Naive thymus-derived CD4-positive, alpha-beta T cell (primary cell): ENCODE results near the gene GMPR. TPM values are rescaled to one million over a fixed set of nuclear protein-coding genes. Genes with fewer than 3 reads are reported as not detected.

Source experiments
- ATAC-seq: fragments of 150-1000 bp; cut with Tn5 transposase; 2 replicates; pipeline ENCODE4 v1.10.0; 2021; ENCODE audit warnings: mild to moderate bottlenecking, moderate library complexity
- CTCF ChIA-PET: fragments of 350-600 bp; sonication (Branson Sonifier 250); formaldehyde crosslinking; loops from one replicate; lab custom pipeline; 2021; ENCODE audit warnings: antibody characterized with exemption; lab: Charles Lee
- POLR2A ChIA-PET: fragments of 350-600 bp; sonication (Branson Sonifier 250); formaldehyde crosslinking; loops from one replicate; lab custom pipeline; 2021; ENCODE audit warnings: antibody characterized with exemption, inconsistent platforms; lab: Charles Lee
- DNase-seq, 9 donors: peaks; one replicate each; pipeline versions ENCODE4 v3.0.0 to v3.0.0-alpha.2; 2020 to 2022; ENCODE audit warnings: mixed read lengths in 1 of 9
- H3K27ac ChIP-seq: one replicate; pipeline ENCODE4 v1.7.0; 2013; ENCODE audit warnings: mild to moderate bottlenecking, low read depth, low read length, moderate library complexity
- H3K27me3 ChIP-seq, 2 donors: one replicate each; pipeline ENCODE4 v1.7.0; 2013; ENCODE audit warnings: low read length in 2 of 2, mild to moderate bottlenecking in 2 of 2, moderate library complexity in 2 of 2; ENCODE audit not compliant: control insufficient read depth in 2 of 2, insufficient read depth in 2 of 2
- H3K36me3 ChIP-seq, 3 experiments: 1 replicate in 2 of 3; 2 replicates in 1 of 3; pipeline ENCODE4 v1.7.0; 2013; ENCODE audit warnings: low read length in 3 of 3, mild to moderate bottlenecking in 3 of 3, moderate library complexity in 1 of 3; ENCODE audit not compliant: insufficient read depth in 3 of 3, control insufficient read depth in 2 of 3
- H3K4me1 ChIP-seq, 2 donors: one replicate each; pipeline ENCODE4 v1.7.0; 2013; ENCODE audit warnings: low read length in 2 of 2, mild to moderate bottlenecking in 2 of 2, moderate library complexity in 1 of 2; ENCODE audit not compliant: control insufficient read depth in 2 of 2, insufficient read depth in 2 of 2
- H3K4me3 ChIP-seq: 2 replicates; pipeline ENCODE4 v1.7.0; 2013; ENCODE audit warnings: mild to moderate bottlenecking, low read length
- H3K9me3 ChIP-seq, 3 experiments: 1 replicate in 2 of 3; 2 replicates in 1 of 3; pipeline ENCODE4 v1.7.0; 2013; ENCODE audit warnings: low read length in 3 of 3; ENCODE audit not compliant: control insufficient read depth in 2 of 3
- H3K27ac Mint-ChIP-seq, 9 donors: one replicate each; pipeline ENCODE4 v1.8.0; 2020 to 2022; ENCODE audit warnings: mixed read lengths in 9 of 9, mild to moderate bottlenecking in 8 of 9, moderate library complexity in 5 of 9, inconsistent platforms in 2 of 9
- H3K27me3 Mint-ChIP-seq, 5 donors: one replicate each; pipeline ENCODE4 v1.8.0; 2021 to 2022; ENCODE audit warnings: mixed read lengths in 5 of 5, mild to moderate bottlenecking in 1 of 5
- H3K36me3 Mint-ChIP-seq, 5 donors: one replicate each; pipeline ENCODE4 v1.8.0; 2020 to 2022; ENCODE audit warnings: mixed read lengths in 5 of 5, mild to moderate bottlenecking in 3 of 5, inconsistent platforms in 1 of 5
- H3K4me1 Mint-ChIP-seq, 7 donors: one replicate each; pipeline ENCODE4 v1.8.0; 2020 to 2022; ENCODE audit warnings: mixed read lengths in 7 of 7, mild to moderate bottlenecking in 3 of 7, inconsistent platforms in 1 of 7
- H3K4me3 Mint-ChIP-seq, 10 donors: one replicate each; pipeline ENCODE4 v1.8.0; 2020 to 2022; ENCODE audit warnings: mild to moderate bottlenecking in 10 of 10, mixed read lengths in 10 of 10, moderate library complexity in 6 of 10, inconsistent platforms in 2 of 10
- H3K9me3 Mint-ChIP-seq, 11 donors: one replicate each; pipeline ENCODE4 v1.8.0; 2020 to 2022; ENCODE audit warnings: mixed read lengths in 11 of 11, mild to moderate bottlenecking in 4 of 11, inconsistent platforms in 1 of 11, moderate library complexity in 1 of 11
- intact Hi-C, 2 donors: fragments of 100-400 bp; cut with micrococcal nuclease; formaldehyde crosslinking; loops; one replicate each; pipeline ENCODE4 v1.15.1; 2023
- polyA plus RNA-seq, 2 donors: library from polyadenylated mRNA; unstranded; fragments of 300-500 nt; fragmentation: Illumina TruSeq; gene quantifications; one replicate each; pipeline ENCODE4 v1.2.3, GENCODE V29; 2021
- total RNA-seq, 6 experiments: library from RNA in 5 of 6; stranded (reverse) in 5 of 6; gene quantifications; 1 replicate in 5 of 6; 2 replicates in 1 of 6; pipeline ENCODE4 v1.2.3 and lab custom pipeline; 2021 to 2026

The GMPR gene
- total and polyA plus RNA-seq, 7 experiments from 2014 or later: 0.60 to 2.1 (median 0.93) TPM; not detected in 2

GRCh38 chr6:16331384-16332174, 93.2 kb downstream of the GMPR start:
- ChIA-PET POLR2A (interaction anchor here (0.6 to 1.4 kb wide), 5 partner anchors 9 to 428 kb away, joined by 3 to 5 read pairs (median 4); no protein-coding TSS in a partner anchor), CTCF (interaction anchor here (0.6 to 4.7 kb wide), 18 partner anchors 9 to 487 kb away, joined by 3 to 35 read pairs (median 3); no protein-coding TSS in a partner anchor)
- intact Hi-C loops: loop anchor here (1.0 to 10.0 kb wide), 15 partner anchors 11 to 1253 kb away; partner anchors contain the start of gene ATXN1 (in 1 of the 2)
- Histone ChIP-seq H3K27me3 (no peaks in the 10 kb centered on the region), H3K9me3 (no peaks in the 10 kb centered on the region), H3K4me3 (peak overlapping the region; percentile 19), H3K27ac (peak overlapping the region; percentile 32), H3K36me3 (peaks cover 0 to 7% (median 0%) of the 10 kb centered on the region in 3 experiments), H3K4me1 (peaks cover 12 to 13% of the 10 kb centered on the region in 2 donors)
- DNase-seq (peak; percentile 31 to 62 (median 55)), ATAC-seq (peak; percentile 79)
- no peak overlapping the region for H3K27ac Mint-ChIP-seq
- H3K4me1 Mint-ChIP-seq: peaks cover 0 to 6% (median 0%) of the 10 kb centered on the region in 7 donors
- no peaks in the 10 kb centered on the region for H3K9me3 Mint-ChIP-seq
- no peak overlapping the region for H3K4me3 Mint-ChIP-seq
- no peaks in the 10 kb centered on the region for H3K27me3 Mint-ChIP-seq
- peaks cover 0 to 12% (median 7%) of the 10 kb centered on the region in 5 donors for H3K36me3 Mint-ChIP-seq

DNA sequence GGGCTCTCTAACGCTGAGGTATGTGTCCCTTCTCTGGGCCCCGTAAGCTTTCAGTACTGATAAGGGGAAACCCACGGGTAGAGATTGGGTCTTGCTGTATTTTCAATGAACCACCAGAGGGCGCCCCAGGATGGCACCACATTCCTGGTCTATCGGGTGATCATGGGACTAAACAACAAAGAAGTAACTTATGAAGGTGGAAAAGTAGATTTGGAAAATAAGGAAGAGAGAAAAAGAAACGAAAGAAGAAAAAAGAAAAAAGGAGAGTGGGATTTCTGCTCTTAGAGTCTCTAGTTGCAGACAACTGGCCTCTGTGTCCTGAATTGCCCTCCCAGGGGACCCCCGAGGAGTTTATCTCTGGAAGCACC, 93.8 kb downstream of the GMPR start:
- ChIA-PET CTCF (interaction anchor here (0.6 to 4.7 kb wide), 20 partner anchors 8 to 487 kb away, joined by 3 to 35 read pairs (median 3); no protein-coding TSS in a partner anchor), POLR2A (interaction anchor here (0.7 to 1.4 kb wide), 4 partner anchors 10 to 427 kb away, joined by 3 to 5 read pairs (median 4); no protein-coding TSS in a partner anchor)
- Mint-ChIP-seq H3K9me3 (no peaks in the 10 kb centered on the region), H3K4me3 (no peak overlapping the region), H3K27ac (no peak overlapping the region), H3K36me3 (peaks cover 0 to 9% (median 6%) of the 10 kb centered on the region in 5 donors), H3K27me3 (no peaks in the 10 kb centered on the region), H3K4me1 (peaks cover 0 to 6% (median 0%) of the 10 kb centered on the region in 7 donors)
- Histone ChIP-seq H3K27ac (peak overlapping the region; percentile 32), H3K27me3 (no peaks in the 10 kb centered on the region), H3K4me1 (peaks cover 12 to 13% of the 10 kb centered on the region in 2 donors), H3K36me3 (peaks cover 0 to under 1% (median 0%) of the 10 kb centered on the region in 3 experiments), H3K4me3 (peak overlapping the region; percentile 19), H3K9me3 (no peaks in the 10 kb centered on the region)
- DNase-seq (peak; percentile 51 to 80 (median 73)), ATAC-seq (peak; percentile 96)
- intact Hi-C loops: loop anchor here (1.0 to 10.0 kb wide), 14 partner anchors 16 to 1253 kb away; partner anchors contain the start of gene ATXN1 (in 1 of the 2)

- POLR2A ChIA-PET: interaction anchor here (1.2 kb wide), 1 partner anchor 671 kb away, joined by 3 read pairs; no protein-coding TSS in a partner anchor
- Mint-ChIP-seq H3K4me3 (no peak overlapping the region), H3K9me3 (no peaks in the 10 kb centered on the region), H3K36me3 (peaks cover 0 to 9% (median 4%) of the 10 kb centered on the region in 5 donors), H3K27ac (no peak overlapping the region), H3K27me3 (no peaks in the 10 kb centered on the region), H3K4me1 (peaks cover 0 to 8% (median 0%) of the 10 kb centered on the region in 7 donors)
- ATAC-seq (no peak), DNase-seq (no peak)
- H3K4me3 ChIP-seq: no peak overlapping the region
- no peaks in the 10 kb centered on the region for H3K9me3 ChIP-seq
- H3K27ac ChIP-seq: no peak overlapping the region
- intact Hi-C loops: loop anchor here (2.0 to 10.0 kb wide), 5 partner anchors 71 to 1251 kb away; no protein-coding TSS in a partner anchor
- H3K4me1 ChIP-seq: peaks cover 12 to 13% of the 10 kb centered on the region in 2 donors
- H3K27me3 ChIP-seq: no peaks in the 10 kb centered on the region
- no peaks in the 10 kb centered on the region for H3K36me3 ChIP-seq
- CTCF ChIA-PET: interaction anchor here (0.7 to 4.7 kb wide), 9 partner anchors 10 to 438 kb away, joined by 3 to 35 read pairs (median 4); no protein-coding TSS in a partner anchor
Observed at GRCh38 chr6:16333580-16333979, 95.2 kb downstream of the GMPR start.

- Histone ChIP-seq H3K9me3 (no peaks in the 10 kb centered on the region), H3K4me1 (peaks cover 12 to 13% of the 10 kb centered on the region in 2 donors), H3K36me3 (no peaks in the 10 kb centered on the region), H3K4me3 (no peak overlapping the region), H3K27ac (no peak overlapping the region), H3K27me3 (no peaks in the 10 kb centered on the region)
- peaks cover 0 to 9% (median 0%) of the 10 kb centered on the region in 5 donors for H3K36me3 Mint-ChIP-seq
- H3K4me1 Mint-ChIP-seq: peaks cover 0 to 9% (median 0%) of the 10 kb centered on the region in 7 donors
- ATAC-seq (no peak), DNase-seq (no peak)
- H3K27me3 Mint-ChIP-seq: no peaks in the 10 kb centered on the region
- no peak overlapping the region for H3K4me3 Mint-ChIP-seq
- ChIA-PET CTCF (interaction anchor here (1.0 to 4.7 kb wide), 4 partner anchors 10 to 437 kb away, joined by 3 to 35 read pairs (median 14); no protein-coding TSS in a partner anchor), POLR2A (no interaction called here)
- intact Hi-C loops: loop anchor here (5.0 to 10.0 kb wide), 3 partner anchors 70 to 753 kb away; no protein-coding TSS in a partner anchor
- no peaks in the 10 kb centered on the region for H3K9me3 Mint-ChIP-seq
- H3K27ac Mint-ChIP-seq: peak overlapping the region in 4 of 9 donors; percentile 5 to 39 (median 18)
Observed at GRCh38 chr6:16334671-16335070, 96.3 kb downstream of the GMPR start.

DNA sequence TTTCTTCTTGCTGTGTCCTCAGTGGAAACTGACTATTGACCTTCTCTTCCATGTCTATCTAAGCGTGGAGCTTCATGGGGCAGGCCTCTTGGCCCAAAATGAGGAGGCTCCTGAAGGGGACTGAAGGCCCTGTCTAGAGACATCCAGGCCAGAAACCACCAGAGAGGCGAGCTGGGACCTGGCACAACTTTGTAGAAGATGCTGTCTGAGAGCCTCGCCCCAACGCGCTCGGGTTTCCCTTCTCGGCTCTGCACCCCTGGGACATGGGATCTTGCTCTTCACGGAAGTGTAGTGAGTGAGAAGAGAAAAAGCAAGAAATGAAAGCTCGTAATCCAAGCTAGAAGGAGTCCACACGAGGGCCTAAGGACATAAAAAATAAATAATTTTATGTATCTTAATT, 96.8 kb downstream of the GMPR start:
- no peak overlapping the region for H3K4me3 Mint-ChIP-seq
- no peaks in the 10 kb centered on the region for H3K27me3 Mint-ChIP-seq
- ATAC-seq: no peak
- no peaks in the 10 kb centered on the region for H3K9me3 Mint-ChIP-seq
- H3K27ac Mint-ChIP-seq: no peak overlapping the region
- no peak overlapping the region for H3K27ac ChIP-seq
- DNase-seq: no peak
- H3K4me1 ChIP-seq: peaks cover 12 to 13% of the 10 kb centered on the region in 2 donors
- H3K27me3 ChIP-seq: no peaks in the 10 kb centered on the region
- H3K36me3 Mint-ChIP-seq: peaks cover 0 to 9% (median 0%) of the 10 kb centered on the region in 5 donors
- H3K4me1 Mint-ChIP-seq: peaks cover 0 to 9% (median 0%) of the 10 kb centered on the region in 7 donors
- ChIA-PET POLR2A (no interaction called here), CTCF (interaction anchor here (1.0 to 4.7 kb wide), 4 partner anchors 11 to 436 kb away, joined by 3 to 35 read pairs (median 14); no protein-coding TSS in a partner anchor)
- H3K9me3 ChIP-seq: no peaks in the 10 kb centered on the region
- intact Hi-C loops: loop anchor here in 1 of 2 donors (10.0 kb wide), 1 partner anchor 70 kb away; no protein-coding TSS in a partner anchor
- H3K4me3 ChIP-seq: no peak overlapping the region
- H3K36me3 ChIP-seq: no peaks in the 10 kb centered on the region
